D721Med (cell line): ENCODE data around the gene TMEM129.

Experiments
- DNase-seq: peaks from one replicate; pipeline ENCODE4 v3.0.0; 2011; ENCODE audit warnings: low spot score; ENCODE audit not compliant: insufficient read length
- FAIRE-seq: peaks from 2 replicates; lab custom pipeline; 2011; peaks lifted over from hg19 to GRCh38; lab: Jason Lieb, UNC
- TF ChIP-seq, protein P1 (sequence below): IDR thresholded peaks from 2 replicates; pipeline ENCODE4 v1.5.1; 2012; ENCODE audit warnings: mild to moderate bottlenecking, control low read depth; ENCODE audit not compliant: insufficient read depth; ENCODE audit errors: missing control alignments

TMEM129 gene

DNA sequence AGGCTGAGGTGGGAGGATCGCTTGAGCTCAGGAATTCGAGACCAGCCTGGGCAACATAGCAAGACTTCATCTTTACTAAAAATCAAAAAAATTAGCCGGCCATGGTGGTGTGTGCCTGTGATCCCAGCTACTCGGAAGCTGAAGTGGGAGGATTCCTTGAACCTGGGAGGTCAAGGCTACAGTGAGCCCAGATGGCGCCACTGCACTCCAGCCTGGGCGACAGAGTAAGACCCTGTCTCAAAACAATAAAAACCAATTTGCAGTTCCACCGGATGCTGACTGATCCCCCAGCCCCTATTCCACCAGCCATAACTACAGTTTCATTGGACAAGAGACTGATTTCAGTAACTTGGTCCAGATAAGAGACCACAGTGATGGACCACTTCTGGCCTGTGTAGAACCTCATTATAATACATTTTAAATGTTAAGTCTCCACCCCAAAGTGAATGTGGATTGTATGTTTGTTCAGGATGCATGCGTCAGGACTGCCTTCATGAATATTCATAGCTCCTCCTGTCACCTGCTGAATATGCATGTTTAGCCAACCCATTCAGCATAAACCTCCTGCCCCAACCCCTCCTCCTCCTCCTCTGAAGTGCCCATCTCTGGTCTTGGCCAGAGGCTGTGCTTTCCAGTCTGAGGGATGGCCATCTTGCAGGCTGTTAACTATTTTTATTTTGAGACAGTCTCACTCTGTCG is 6.7 kb downstream of the TMEM129 start:
- TF ChIP-seq, protein P1, sequence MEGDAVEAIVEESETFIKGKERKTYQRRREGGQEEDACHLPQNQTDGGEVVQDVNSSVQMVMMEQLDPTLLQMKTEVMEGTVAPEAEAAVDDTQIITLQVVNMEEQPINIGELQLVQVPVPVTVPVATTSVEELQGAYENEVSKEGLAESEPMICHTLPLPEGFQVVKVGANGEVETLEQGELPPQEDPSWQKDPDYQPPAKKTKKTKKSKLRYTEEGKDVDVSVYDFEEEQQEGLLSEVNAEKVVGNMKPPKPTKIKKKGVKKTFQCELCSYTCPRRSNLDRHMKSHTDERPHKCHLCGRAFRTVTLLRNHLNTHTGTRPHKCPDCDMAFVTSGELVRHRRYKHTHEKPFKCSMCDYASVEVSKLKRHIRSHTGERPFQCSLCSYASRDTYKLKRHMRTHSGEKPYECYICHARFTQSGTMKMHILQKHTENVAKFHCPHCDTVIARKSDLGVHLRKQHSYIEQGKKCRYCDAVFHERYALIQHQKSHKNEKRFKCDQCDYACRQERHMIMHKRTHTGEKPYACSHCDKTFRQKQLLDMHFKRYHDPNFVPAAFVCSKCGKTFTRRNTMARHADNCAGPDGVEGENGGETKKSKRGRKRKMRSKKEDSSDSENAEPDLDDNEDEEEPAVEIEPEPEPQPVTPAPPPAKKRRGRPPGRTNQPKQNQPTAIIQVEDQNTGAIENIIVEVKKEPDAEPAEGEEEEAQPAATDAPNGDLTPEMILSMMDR, result no peak
- FAIRE-seq, result no peak
- DNase-seq, result no peak

DNA sequence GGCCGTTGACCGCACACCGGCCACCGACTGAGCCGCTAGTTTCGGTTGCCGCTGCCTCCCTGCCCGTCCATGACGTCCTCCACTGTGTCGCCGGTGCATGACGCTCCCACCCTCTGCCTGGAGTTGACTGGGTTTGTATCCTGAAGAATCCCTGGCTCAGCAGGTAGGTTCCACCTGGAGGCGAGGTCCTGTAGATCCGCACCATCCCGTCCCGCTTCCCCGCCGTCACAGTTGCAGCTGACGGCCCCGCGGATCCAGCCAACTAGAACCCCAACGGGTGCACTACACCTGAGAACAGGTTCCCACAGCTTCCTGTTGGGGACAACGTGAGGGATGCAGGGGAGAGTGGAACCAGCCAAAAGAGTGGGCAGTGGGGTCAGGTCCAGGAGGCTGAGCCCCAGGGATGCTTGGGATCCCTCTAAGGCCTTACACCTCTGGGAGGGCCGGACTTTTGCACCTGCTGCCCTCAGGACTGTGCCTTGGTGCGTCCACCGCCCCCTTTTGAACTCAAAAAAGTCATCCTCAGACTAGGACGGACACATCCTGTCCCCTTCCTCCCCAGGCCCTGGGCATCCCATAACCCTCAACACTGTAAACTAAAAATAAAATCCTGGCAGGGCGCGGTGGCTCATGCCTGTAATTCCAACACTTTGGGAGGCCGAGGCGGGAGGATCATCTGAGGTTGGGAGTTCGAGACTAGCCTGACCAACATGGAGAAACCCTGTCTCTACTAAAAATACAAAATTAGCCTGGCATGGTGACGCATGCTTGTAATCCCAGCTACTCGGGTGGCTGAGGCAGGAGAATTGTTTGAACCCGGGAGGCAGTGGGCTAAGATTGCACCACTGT is 7.9 kb downstream of the TMEM129 start:
- FAIRE-seq (no peak), DNase-seq (no peak)
- TF ChIP-seq, protein P1, result no peak

DNA sequence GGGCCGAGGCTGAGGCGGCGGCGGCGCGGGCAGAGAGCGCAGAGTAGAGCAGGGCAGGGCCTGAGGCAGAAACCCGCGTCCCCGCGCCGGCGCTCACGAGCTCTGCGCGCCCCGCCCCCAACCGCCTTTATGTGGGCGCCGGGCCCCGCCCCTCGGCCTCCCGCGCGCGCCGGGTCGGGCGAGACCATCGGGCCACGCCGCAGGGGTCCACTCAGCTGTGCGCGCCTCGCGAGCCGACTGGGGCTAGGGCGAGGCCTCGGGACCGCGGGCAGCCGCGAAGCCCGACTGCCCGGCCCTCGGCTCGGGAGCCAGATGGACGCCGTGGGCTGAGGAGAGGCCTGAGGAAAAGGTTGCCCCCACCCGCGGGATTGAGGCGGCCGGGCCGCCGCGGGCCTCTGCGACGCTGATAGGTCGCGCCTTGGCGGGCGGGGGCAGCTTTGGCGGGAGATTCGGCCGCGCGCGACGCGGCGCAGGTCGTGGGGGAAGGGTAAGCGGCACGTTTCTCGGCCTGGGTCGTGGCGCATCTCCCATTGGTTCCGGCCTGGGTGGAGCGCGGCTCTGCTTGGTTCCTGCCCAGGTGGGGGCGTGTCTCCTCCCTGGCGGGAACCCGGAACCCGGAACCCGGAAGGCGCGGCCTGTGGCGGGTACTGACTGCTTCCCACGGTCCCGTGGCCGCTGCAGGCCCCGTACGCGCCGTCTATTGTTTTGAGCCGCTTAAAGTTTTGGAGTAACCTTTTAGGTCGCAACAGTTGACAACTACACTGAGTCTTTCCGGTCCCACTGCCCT is 8.7 kb downstream of the TMEM129 start, which contains the start of gene SLBP:
Gene SLBP (minus strand): TSS at position 104 of the 787 bp plus-strand sequence. CDS start 131 bp downstream, outside the sequence.
- DNase-seq, result peak; percentile 96
- TF ChIP-seq, protein P1, result no peak
- no peak for FAIRE-seq

DNA sequence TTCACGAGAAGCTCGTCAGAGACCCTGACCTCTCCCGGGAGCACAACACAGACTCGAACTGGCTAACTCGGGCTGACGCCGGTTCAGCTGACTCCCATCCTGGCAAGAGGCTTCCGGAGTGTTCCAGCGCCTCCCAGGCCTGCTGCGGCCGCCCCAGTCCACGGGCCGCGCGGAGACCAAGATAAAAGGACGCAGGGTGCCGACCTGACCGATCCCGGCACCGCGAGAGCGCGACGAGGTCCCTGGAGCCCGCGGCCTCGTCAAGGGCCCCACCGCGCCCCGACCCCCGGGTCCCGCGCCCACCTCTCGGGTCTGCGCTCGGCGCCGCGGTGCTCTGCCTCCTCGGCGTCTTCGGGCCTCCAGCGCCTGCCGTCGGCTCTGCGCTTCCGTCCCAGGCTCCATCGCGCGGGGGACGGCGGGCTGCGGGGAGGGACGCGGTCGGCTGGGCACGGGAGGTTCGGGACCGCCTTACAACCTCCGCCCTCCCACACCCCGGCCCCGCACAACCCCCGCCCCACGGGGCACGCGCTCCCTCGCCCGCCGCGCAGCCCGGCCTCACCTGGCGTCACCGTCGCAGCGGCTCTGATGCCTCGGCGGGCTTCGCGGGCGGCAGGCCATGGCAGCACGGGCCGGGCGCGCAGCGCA is 9.4 kb downstream of the TMEM129 start:
- FAIRE-seq, result no peak

DNA sequence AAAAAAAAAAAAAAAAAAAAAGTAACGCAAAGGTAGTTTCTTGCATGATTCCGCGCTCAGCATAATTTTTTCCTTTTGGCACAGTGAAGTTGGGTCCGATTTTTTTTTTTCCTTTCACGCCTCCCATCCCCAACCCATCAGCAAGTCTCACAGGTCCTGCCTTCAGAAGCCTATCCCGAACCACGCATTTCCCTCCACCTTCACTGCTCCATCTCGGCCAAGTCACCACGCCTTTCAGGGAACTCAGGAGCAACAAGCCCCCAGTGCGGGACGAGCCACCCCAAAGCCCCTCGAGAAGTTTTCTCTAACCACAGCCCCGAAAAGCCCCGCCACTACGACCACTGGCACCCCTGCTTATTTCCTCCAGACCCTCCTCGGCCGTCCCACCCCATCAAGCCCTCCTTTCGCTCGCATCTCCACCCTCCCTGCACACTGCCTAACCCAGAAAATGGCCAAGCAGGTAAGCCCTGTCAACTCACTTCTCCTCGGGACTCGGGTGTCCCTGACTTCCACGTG is 10.0 kb downstream of the TMEM129 start:
- FAIRE-seq, result no peak
- no peak for DNase-seq
- TF ChIP-seq, protein P1, result no peak

More for the DNA sequence above, 9.4 kb downstream of the TMEM129 start:
- TF ChIP-seq, protein P1, result no peak
- no peak for DNase-seq

DNA sequence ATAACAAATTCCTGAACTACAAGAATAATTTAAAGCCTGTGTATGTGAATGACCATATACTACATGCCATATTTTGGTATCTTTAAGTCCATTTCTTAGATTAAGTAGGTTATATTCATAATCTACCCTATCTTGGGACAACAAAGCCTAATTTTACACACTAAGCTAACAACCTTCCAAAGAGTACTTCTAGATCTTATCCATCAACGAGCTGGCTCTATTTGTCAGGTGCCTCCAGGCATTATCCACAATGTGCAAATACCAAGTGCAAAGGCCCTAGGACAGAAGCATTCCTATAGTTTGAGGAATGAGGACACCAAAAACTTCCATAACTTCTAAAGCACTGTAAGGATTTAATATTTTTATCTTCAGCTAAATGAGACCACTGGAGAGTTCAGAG is 12.5 kb downstream of the TMEM129 start:
- FAIRE-seq, result no peak
- no peak for DNase-seq

More for the DNA sequence above, 12.5 kb downstream of the TMEM129 start:
- TF ChIP-seq, protein P1, result no peak
